GM21447 (cell line): ENCODE results near the gene WARS2.

Experiments
- ATAC-seq: cut with Tn5 transposase; IDR thresholded peaks from one replicate; pipeline ENCODE4 v1.9.1; 2021; ENCODE audit not compliant: unreplicated experiment

Gene WARS2

DNA sequence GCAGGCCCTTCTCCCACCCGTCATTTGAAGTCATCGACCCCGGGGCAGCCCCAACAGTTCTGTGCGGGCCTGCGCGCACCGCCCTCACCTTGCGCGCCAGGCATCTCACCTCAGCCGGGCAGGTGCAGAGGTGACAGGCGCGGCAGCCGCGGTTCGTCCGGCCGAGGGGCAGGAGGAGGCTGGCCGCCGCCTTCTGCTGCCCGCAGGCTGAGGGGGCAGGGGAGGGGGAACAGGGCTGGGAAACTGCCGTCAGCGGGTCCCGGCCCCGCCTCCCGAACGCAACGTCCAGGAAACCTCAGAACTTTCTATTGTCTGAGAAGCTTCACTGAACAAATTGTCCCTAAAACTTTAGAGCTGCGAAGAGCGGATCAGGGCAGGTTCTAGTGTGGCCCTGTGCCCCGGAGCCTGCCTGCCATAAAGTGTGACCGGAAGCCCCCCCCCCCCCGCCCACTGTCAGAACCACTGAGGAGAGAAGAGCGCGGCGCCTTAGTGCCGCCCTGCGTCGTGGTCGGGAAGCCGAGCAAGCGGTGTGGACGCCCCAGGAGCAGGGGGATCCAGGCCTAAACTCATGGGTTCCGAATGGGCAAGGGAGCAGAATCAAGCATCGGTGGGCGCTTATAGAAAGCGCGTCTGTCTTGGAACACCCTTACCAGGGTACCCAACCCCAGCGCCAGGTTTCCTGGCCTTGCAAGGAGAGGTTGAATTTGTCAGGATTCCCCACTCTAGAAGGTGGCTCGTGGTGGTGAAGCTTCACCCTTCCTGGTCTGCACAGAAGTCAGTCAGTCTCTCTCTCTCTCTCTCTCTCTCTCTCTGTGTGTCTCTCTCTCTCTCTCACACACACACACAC, 139.0 kb downstream of the WARS2 start:
- ATAC-seq, result no peak

GRCh38 chr1:119000371-119001180, 139.9 kb downstream of the WARS2 start:
- no peak for ATAC-seq

GRCh38 chr1:118999348-119000071, 140.9 kb downstream of the WARS2 start:
- ATAC-seq, result no peak

GRCh38 chr1:118998171-118998570, 142.3 kb downstream of the WARS2 start:
- no peak for ATAC-seq

GRCh38 chr1:118997225-118997624, 143.2 kb downstream of the WARS2 start:
- no peak for ATAC-seq

DNA sequence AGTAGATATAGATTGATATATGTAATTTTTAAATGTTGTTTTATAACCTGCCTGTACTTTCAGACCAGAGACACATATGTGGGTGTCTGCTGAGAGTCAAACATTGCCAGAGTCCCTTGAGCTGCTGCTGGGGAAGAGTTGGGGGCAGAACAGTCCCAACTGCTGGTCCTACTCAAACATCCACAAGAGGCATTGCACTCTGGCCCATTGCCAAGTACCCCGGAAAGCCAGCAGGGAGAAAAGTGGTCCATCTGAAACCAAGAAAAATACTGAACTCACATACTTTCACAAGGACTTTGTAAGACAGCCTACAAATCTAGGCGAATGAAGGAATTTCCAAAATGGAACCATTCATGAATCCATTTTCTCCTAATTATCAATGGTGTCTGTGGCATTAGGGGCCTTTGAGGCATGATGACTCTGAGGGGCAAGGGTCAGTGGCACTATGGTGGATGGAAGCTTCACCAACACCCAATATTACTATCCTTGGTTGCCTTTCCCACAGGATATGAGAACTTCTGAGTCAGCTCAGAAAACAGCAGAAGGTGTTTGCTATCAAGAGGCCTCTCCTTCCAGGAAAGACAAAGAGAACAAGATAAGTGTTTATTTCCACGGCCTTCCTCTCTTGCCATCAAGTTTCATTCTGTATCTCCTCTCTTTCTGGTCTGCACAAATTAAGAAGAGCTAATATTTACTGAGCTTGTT, 145.0 kb downstream of the WARS2 start:
- ATAC-seq, result no peak

- no peak for ATAC-seq
Observed at GRCh38 chr1:118993700-118994026, 146.8 kb downstream of the WARS2 start.

DNA sequence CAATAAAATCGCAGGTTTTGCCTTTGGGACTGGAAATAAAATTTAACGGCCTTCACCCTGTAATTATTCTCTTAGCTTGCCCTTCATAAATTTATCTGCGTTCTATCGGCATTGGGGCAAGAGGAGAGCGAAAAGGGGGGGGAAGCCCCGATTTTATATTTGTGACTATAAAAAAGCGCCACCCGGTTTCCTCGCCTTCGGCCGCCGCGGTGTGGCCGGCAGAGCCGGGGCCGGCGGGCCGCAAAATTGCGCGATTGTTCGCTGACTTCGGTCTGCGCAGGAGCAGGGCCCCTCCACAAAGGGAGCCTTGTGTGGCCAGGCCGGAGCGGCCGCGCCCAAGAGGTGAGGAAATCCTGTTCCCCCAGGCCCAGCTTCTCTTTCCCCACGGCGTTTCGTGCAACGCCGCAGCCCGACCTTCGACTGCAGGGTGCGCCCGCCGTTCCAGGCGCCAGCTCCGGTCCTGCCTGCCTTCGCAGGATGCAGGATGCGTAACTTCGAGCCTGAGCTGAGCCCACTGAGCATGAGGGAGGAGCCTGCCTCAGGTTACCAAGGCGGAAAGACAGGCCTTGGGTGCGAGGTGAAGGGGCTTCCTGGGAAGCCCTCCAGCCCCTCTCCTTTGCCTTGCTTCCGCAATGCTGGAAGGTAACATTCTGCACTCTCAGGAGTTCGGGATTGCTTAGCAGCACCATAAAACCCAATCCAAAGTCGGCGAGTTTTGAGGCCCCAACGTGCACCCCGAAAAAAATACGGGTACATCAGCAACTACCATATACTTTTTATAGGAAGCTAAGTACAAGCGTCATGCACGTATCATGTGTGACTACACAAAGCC, 147.4 kb downstream of the WARS2 start:
- no peak for ATAC-seq

GRCh38 chr1:118992237-118992825, 148.1 kb downstream of the WARS2 start:
- ATAC-seq, result no peak

- no peak for ATAC-seq
Observed at GRCh38 chr1:118991448-118991847, 149.0 kb downstream of the WARS2 start.

DNA sequence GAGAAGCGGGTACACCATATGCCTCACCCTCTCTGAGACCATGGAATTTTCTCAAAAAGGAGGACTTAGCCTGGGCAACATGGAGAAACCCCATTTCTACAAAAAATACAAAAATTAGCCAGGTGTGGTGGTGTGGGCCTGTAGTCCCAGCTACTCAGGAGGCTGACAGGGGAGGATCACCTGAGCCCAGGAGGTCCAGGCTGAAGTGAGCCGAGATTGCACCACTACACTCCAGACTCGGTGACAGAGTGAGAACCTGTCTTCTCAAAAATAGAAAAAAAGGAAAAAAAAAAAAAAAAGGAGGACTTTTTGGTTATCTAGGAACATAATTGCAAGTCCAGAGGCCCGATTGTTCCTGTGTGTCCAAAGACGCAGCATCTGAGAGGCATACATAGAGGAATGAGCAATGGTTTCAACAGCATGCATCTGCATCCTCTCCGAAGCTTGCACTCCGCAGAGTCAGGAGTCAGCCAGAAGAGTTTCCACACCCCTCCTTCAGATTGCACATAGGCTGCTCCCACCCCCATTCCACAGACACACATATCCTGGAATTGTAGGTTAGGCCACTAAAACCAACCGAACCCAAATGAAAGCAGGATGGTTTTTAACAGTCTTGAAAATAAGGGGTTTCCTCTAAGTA, 149.8 kb downstream of the WARS2 start:
- ATAC-seq, result no peak

GRCh38 chr1:118989878-118990378, 150.5 kb downstream of the WARS2 start:
- no peak for ATAC-seq

DNA sequence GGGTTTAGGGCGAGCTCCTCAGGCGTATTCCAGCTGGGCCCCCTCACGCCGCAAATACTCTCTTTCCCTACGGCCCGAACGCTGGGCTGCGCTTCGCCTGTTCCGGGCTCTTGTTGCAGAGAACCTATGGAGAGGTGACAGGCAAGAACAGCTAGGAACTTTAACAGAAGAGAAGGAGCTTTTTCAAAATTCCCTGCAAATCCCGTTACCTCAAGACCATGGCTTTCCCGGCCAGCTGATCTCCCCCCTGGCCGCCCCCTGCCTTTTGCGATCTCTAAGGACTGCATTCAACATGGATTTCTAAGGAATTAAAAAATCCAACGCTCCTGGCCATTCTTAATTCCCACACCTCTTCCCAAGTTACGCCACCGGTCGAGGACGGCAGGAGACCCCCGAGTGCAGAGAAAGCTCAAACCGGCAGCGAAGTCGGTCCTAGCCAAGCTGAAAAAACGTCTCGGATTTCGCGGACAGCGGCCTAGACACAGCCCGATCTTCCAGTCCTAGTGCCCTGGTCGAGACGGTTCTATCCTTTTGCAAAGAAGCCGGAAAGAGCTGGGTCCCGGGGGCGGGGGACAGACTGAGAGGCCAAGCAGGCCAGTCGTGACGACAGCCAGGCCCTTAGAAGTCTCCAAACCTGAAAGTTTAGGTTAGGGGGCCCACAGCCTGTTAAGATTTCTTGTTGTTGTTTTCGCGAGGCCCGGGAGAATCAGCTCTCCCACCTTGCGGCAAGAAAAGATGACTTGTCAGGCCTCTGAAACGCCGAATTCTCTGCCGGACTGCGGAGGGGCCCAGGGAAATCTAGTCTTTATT, 151.2 kb downstream of the WARS2 start:
- no peak for ATAC-seq

GRCh38 chr1:118988186-118989005, 152.1 kb downstream of the WARS2 start, which contains the start of gene TBX15:
Gene TBX15, minus strand, starts transcription at chr1:118988343. Its CDS starts 548 bp downstream, at chr1:118987795.
- ATAC-seq, result no peak

- no peak for ATAC-seq
Observed at GRCh38 chr1:118987468-118988185, 152.8 kb downstream of the WARS2 start.
